Vagina (tissue), 2 donors: Measurements from ENCODE around the gene SDCBP2. TPM values are rescaled to one million over a fixed set of nuclear protein-coding genes. Genes with fewer than 3 reads are reported as not detected.
"Not testable (repeated sequence)": the region's sequence is repeated elsewhere in the genome, so short reads cannot be mapped to it uniquely, and the experiment has no call there.

Experiments
- DNase-seq, 2 donors: peaks; one replicate each; pipeline ENCODE4 v3.0.0-alpha.2; 2017; ENCODE audit errors: extremely low spot score in 2 of 2
- H3K27ac ChIP-seq: fragments of 200-600 bp; sonication (generic); one replicate; pipeline ENCODE4 v1.5.1; 2019
- H3K27me3 ChIP-seq: fragments of 200-600 bp; sonication (generic); one replicate; pipeline ENCODE4 v1.5.1; 2019
- H3K36me3 ChIP-seq, 2 donors: fragments of 200-600 bp; sonication (generic); one replicate each; pipeline ENCODE4 v1.5.1; 2017 to 2019
- H3K4me1 ChIP-seq: fragments of 200-600 bp; sonication (generic); one replicate; pipeline ENCODE4 v1.5.1; 2019
- H3K4me3 ChIP-seq, 2 donors: fragments of 200-600 bp; sonication (generic); 1 replicate in 1 of 2; 2 replicates in 1 of 2; pipeline ENCODE4 v1.5.1; 2016 to 2019
- H3K9me3 ChIP-seq: fragments of 200-600 bp; sonication (generic); one replicate; pipeline ENCODE4 v1.5.1; 2019
- CTCF ChIP-seq, 3 experiments: fragments of 450-650 bp in 2 of 3; fragments of 200-600 bp in 1 of 3; sonication (generic) in 1 of 3; IDR thresholded peaks; one replicate each; pipeline ENCODE4 v1.5.1; 2017 to 2019; ENCODE audit warnings: antibody characterized with exemption in 3 of 3, mild to moderate bottlenecking in 2 of 3, moderate library complexity in 2 of 3
- POLR2A ChIP-seq, 2 donors: fragments of 450-650 bp; IDR thresholded peaks; one replicate each; pipeline ENCODE4 v1.6.1; 2017; ENCODE audit warnings: antibody characterized with exemption in 2 of 2, mild to moderate bottlenecking in 2 of 2, moderate library complexity in 2 of 2
- POLR2AphosphoS5 ChIP-seq, 2 donors: sonication (generic); formaldehyde crosslinking; IDR thresholded peaks; one replicate each; pipeline ENCODE4 v1.9.0; 2017; ENCODE audit warnings: antibody characterized with exemption in 2 of 2, mild to moderate bottlenecking in 2 of 2, low read depth in 1 of 2; ENCODE audit not compliant: insufficient read depth in 1 of 2
- intact Hi-C: fragments of 100-400 bp; cut with DNase I; formaldehyde crosslinking; loops from one replicate; pipeline ENCODE4 v1.15.1; 2023
- total RNA-seq: library from RNA; depleted of rRNA; stranded (reverse); fragments of >200 nt; gene quantifications from one replicate; pipeline ENCODE4 v1.2.3, GENCODE V29; 2016

SDCBP2 gene
- total RNA-seq, 1 donor from 2014 or later, result 43.5 TPM

GRCh38 chr20:1345756-1346093 lies 16.8 kb upstream of the SDCBP2 start:
- H3K27ac ChIP-seq, result no peak overlapping the region
- H3K27me3 ChIP-seq, result no peaks in the 10 kb centered on the region
- no peak for DNase-seq
- H3K9me3 ChIP-seq, result no peaks in the 10 kb centered on the region
- intact Hi-C loops, result no loop called here
- TF ChIP-seq POLR2A (IDR thresholded peaks at IDR 0.05) (no peak), POLR2AphosphoS5 (IDR thresholded peaks at IDR 0.05; ENCODE audit: insufficient read depth in 1 of 2, low read depth in 1 of 2) (no peak), CTCF (IDR thresholded peaks at IDR 0.05) (no peak)
- no peaks in the 10 kb centered on the region for H3K36me3 ChIP-seq
- H3K4me1 ChIP-seq, result no peaks in the 10 kb centered on the region
- H3K4me3 ChIP-seq, result no peak overlapping the region

GRCh38 chr20:1345030-1345755 lies 16.3 kb upstream of the SDCBP2 start:
- no peaks in the 10 kb centered on the region for H3K9me3 ChIP-seq
- TF ChIP-seq CTCF (IDR thresholded peaks at IDR 0.05) (no peak), POLR2AphosphoS5 (IDR thresholded peaks at IDR 0.05; ENCODE audit: insufficient read depth in 1 of 2, low read depth in 1 of 2) (no peak), POLR2A (IDR thresholded peaks at IDR 0.05) (no peak)
- no peaks in the 10 kb centered on the region for H3K27me3 ChIP-seq
- H3K36me3 ChIP-seq, result no peaks in the 10 kb centered on the region
- DNase-seq, result peak in 1 of 2 donors; percentile 64
- intact Hi-C loops, result no loop called here
- no peaks in the 10 kb centered on the region for H3K4me1 ChIP-seq
- no peak overlapping the region for H3K27ac ChIP-seq
- H3K4me3 ChIP-seq, result no peak overlapping the region

- not testable (repeated sequence) for DNase-seq
Observed at GRCh38 chr20:1343446-1344124, 14.6 kb upstream of the SDCBP2 start.

GRCh38 chr20:1341561-1342265 lies 12.8 kb upstream of the SDCBP2 start:
- peaks cover 14% of the 10 kb centered on the region for H3K4me1 ChIP-seq
- H3K9me3 ChIP-seq, result no peaks in the 10 kb centered on the region
- peak in 1 of 2 donors; percentile 78 for DNase-seq
- H3K4me3 ChIP-seq, result no peak overlapping the region
- H3K27me3 ChIP-seq, result no peaks in the 10 kb centered on the region
- no peaks in the 10 kb centered on the region for H3K36me3 ChIP-seq
- intact Hi-C loops, result no loop called here
- no peak overlapping the region for H3K27ac ChIP-seq
- TF ChIP-seq CTCF (IDR thresholded peaks at IDR 0.05), result no peak
- TF ChIP-seq POLR2AphosphoS5 (IDR thresholded peaks at IDR 0.05; ENCODE audit: insufficient read depth in 1 of 2, low read depth in 1 of 2), result no peak
- TF ChIP-seq POLR2A (IDR thresholded peaks at IDR 0.05), result no peak

More at GRCh38 chr20:1343446-1344124, 14.6 kb upstream of the SDCBP2 start:
- intact Hi-C loops, H3K36me3 ChIP-seq, H3K27me3 ChIP-seq, H3K4me1 ChIP-seq, H3K4me3 ChIP-seq, H3K9me3 ChIP-seq, H3K27ac ChIP-seq: not testable (repeated sequence)

- DNase-seq, result peak in 1 of 2 donors; percentile 70
- Histone ChIP-seq H3K4me1 (peaks cover 20% of the 10 kb centered on the region), H3K27me3 (no peaks in the 10 kb centered on the region), H3K4me3 (no peak overlapping the region), H3K9me3 (no peaks in the 10 kb centered on the region), H3K27ac (no peak overlapping the region), H3K36me3 (no peaks in the 10 kb centered on the region)
- no peak for TF ChIP-seq POLR2AphosphoS5 (IDR thresholded peaks at IDR 0.05; ENCODE audit: insufficient read depth in 1 of 2, low read depth in 1 of 2)
- no peak for TF ChIP-seq CTCF (IDR thresholded peaks at IDR 0.05)
- no peak for TF ChIP-seq POLR2A (IDR thresholded peaks at IDR 0.05)
- intact Hi-C loops, result no loop called here
Observed at GRCh38 chr20:1338801-1339200, 9.9 kb upstream of the SDCBP2 start.
